Measurements from ENCODE around the gene ALS2CL. TPM values are rescaled to one million over a fixed set of nuclear protein-coding genes. Genes with fewer than 3 reads are reported as not detected.
"Not testable (repeated sequence)": the region's sequence is repeated elsewhere in the genome, so short reads cannot be mapped to it uniquely, and the experiment has no call there.

ALS2CL gene
- total RNA-seq, result 10 to 100 TPM; 45.4 to 74.4 TPM
- 10 to 100 TPM in 5 of 6 donors, 1 to 10 TPM in 1; 7.6 to 14.7 (median 11.1) TPM for polyA plus RNA-seq (ENCODE audit: insufficient read length in 6 of 6)
- long read RNA-seq, donor 1, result 0 reads
- long read RNA-seq, donor 2, partial matches to known transcripts, result 0 of 1 reads
- long read RNA-seq, donor 2, other reads (novel, unspliced or antisense), result 0 of 1 reads
- long read RNA-seq, donor 3, full-length matches to known transcripts, result 1 of 1 reads
- long read RNA-seq, donor 3, partial matches to known transcripts, result 0 of 1 reads
- long read RNA-seq, donor 3, other reads (novel, unspliced or antisense), result 0 of 1 reads
- long read RNA-seq, donor 4, full-length matches to known transcripts, result 2 of 13 reads
- long read RNA-seq, donor 4, partial matches to known transcripts, result 0 of 13 reads
- long read RNA-seq, donor 4, other reads (novel, unspliced or antisense), result 11 of 13 reads
- long read RNA-seq, donor 5, result 0 reads
- long read RNA-seq, donor 6, result 0 reads
- long read RNA-seq, donor 7, result 0 reads
- long read RNA-seq, donor 8, result 0 reads
- long read RNA-seq, donor 9, result 0 reads
- long read RNA-seq, donor 10, partial matches to known transcripts, result 0 of 9 reads
- long read RNA-seq, donor 10, other reads (novel, unspliced or antisense), result 8 of 9 reads
- long read RNA-seq, donor 11, result 0 reads
- long read RNA-seq, donor 12, result 0 reads

GRCh38 chr3:46693038-46693891 is at the start of gene ALS2CL:
Gene ALS2CL (minus strand): TSS chr3:46693679. CDS start chr3:46689440, 4,239 bp downstream.
- peak; percentile 78 for ATAC-seq
- no peak for TF ChIP-seq CTCF (IDR thresholded peaks at IDR 0.05)
- peak in 3 of 4 donors; percentile 43 to 92 (median 68) for DNase-seq
- Histone ChIP-seq H3K27ac (peak within 1 kb of the TSS; percentile 68 to 93), H3K27me3 (peaks cover 0 to 25% of the 10 kb centered on the region in 2 donors), H3K4me1 (peaks cover 26 to 71% of the 10 kb centered on the region in 2 donors), H3K4me3 (peak within 1 kb of the TSS; percentile 65 to 69), H3K36me3 (peaks cover 0 to 7% of the 10 kb centered on the region in 2 donors), H3K9me3 (no peaks in the 10 kb centered on the region)
- intact Hi-C loops (cut with DNase I), result no loop called here

- no peaks in the 10 kb centered on the region for H3K9me3 ChIP-seq
- DNase-seq, result peak in 1 of 4 donors; percentile 15
- TF ChIP-seq CTCF (IDR thresholded peaks at IDR 0.05), result no peak
- H3K27me3 ChIP-seq, result no peaks in the 10 kb centered on the region
- H3K4me1 ChIP-seq, result no peaks in the 10 kb centered on the region
- H3K27ac ChIP-seq, result no peak overlapping the region
- no peak overlapping the region for H3K4me3 ChIP-seq
- intact Hi-C loops (cut with DNase I), result no loop called here
- H3K36me3 ChIP-seq, result no peaks in the 10 kb centered on the region
- no peak for ATAC-seq
Observed at GRCh38 chr3:46742992-46743585, 49.6 kb upstream of the ALS2CL start.

- H3K27me3 ChIP-seq; ATAC-seq; DNase-seq; H3K4me3 ChIP-seq; H3K9me3 ChIP-seq; intact Hi-C loops (cut with DNase I); H3K36me3 ChIP-seq; H3K4me1 ChIP-seq; H3K27ac ChIP-seq: not testable (repeated sequence)
Observed at GRCh38 chr3:46739565-46739964, 46.1 kb upstream of the ALS2CL start.

- ATAC-seq, result no peak
- no peak for TF ChIP-seq CTCF (IDR thresholded peaks at IDR 0.05)
- H3K9me3 ChIP-seq, result no peaks in the 10 kb centered on the region
- no peaks in the 10 kb centered on the region for H3K4me1 ChIP-seq
- H3K27ac ChIP-seq, result no peak overlapping the region
- intact Hi-C loops (cut with DNase I), result no loop called here
- no peaks in the 10 kb centered on the region for H3K36me3 ChIP-seq
- no peak overlapping the region for H3K4me3 ChIP-seq
- no peaks in the 10 kb centered on the region for H3K27me3 ChIP-seq
- no peak for DNase-seq
Observed at GRCh38 chr3:46737329-46737731, 43.9 kb upstream of the ALS2CL start.
